HG03378 (cell line): Measurements from ENCODE around the gene GNA12.

ENCODE experiments used
- ATAC-seq: cut with Tn5 transposase; IDR thresholded peaks from one replicate; pipeline ENCODE4 v1.9.1; 2021; ENCODE audit warnings: mild to moderate bottlenecking, moderate library complexity; ENCODE audit not compliant: unreplicated experiment

The GNA12 gene

DNA sequence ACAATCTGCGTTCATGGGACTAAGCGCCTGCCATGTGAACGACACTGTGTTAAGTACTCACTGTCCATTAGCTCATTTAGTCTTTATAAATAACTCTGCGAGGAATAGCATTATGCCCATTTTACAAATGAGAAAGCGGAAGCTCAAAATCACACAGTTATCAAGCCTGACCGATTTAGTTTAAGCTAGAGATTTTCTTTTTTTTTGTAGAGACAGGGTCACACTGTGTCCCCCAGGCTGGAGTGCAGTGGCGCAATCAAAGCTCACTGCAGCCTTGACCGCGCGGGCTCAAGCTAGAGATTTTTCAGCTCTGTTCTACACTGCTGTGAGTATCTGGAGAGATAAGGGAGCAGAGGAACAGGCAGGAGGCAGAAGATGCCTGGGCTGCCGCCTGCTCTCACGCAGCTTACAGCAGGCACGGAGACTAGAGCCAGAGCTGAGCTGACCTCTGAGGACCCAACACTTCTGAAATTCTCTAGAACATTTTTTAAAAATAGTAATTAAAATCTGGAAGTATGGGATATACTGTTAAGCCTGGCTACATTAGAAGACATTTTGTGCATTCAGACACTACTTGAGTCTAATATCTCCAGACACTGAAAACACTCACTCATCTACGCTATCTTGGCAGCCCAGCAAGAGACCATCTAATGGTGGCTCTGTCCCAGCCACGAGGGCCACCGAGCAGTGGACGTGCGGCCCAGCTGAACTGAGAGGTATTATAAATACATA, 38.7 kb downstream of the GNA12 start:
- no peak for ATAC-seq

DNA sequence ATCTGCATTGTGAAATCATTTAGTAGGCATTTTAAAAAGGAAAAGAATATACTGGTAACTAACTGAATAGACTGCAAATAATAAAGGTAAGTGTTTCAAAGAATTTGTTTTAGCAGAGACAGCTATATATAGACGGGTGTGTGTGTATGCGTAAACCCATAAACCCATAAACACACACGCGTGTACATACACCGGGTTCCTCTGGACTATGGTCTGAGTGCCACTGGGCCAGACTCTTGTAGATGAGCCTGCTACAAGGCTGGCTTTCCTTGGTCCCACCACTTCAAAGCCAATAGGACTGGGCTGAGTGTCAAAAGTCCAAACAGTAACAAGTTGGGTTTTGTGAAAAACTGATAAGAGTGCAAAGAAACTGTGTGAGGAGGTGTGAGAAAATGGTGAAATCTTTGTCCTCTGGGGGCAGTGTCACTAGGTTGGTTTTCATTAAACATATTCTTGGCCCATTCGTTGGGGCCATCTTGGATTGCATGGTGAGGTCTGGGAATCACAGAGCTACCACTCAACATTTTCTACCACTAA, 39.8 kb downstream of the GNA12 start:
- ATAC-seq = no peak

- ATAC-seq = no peak
Observed at GRCh38 chr7:2803755-2804154, 40.4 kb downstream of the GNA12 start.

GRCh38 chr7:2803342-2803692, 40.8 kb downstream of the GNA12 start:
- no peak for ATAC-seq

DNA sequence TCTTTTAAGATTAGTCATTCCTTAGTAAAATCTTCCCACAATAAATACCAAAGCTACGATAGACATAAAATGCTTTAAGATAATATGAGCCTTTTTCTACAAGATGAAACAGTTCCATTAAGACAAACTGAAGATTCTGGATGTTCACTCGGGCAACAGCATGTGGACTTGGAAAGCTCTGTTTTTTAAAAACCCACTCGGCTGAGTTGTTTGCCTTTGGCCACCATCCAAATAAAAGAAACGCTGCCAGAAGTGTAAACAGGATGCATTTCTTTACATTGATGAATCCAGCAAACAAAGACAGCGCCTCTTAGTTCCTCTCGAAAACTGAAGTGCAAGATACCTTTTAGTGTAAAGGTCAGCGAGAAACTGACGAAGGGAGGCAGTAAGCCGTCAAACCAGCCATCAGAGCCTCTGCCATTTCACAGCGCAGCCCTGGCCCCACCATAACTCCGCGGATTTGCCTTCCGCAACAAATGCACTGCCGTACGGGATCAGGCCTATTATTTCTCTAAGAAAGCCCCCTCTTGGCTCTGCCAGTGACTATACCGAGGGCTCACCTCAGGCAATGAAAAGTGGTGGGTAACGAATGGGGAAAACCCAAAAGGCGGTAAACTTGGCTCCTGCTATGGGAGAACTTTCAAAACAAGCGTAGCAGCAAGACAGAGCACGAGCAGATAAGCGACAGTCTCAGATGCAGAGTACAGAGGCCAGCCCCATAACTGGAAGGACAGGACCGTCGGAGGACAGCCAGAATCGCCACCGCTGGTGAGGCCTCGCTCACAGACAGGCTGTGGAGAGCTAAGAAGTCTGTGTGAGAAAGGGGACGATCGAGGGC, 41.4 kb downstream of the GNA12 start:
- ATAC-seq = no peak

DNA sequence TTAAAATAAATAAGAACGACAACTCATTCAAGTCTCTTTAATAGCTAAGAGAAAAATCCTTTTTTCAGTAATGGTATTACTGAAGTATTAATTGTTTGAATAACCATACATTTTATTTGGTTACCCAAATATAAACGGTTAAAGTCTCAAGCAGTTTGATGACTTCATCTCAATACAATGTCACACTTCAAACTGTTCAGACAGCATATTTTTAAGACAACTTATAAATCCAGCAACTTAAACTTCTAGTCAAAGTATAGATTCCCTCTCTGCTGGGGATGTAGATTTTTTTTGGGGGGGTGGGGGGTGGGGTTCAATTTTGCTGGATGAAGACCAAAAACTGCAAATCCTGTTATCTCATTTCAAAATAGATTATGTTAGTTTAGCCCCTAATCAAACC, 42.0 kb downstream of the GNA12 start:
- no peak for ATAC-seq

GRCh38 chr7:2800931-2801688, 43.0 kb downstream of the GNA12 start:
- ATAC-seq = no peak

GRCh38 chr7:2800220-2800930, 43.7 kb downstream of the GNA12 start:
- ATAC-seq = no peak

DNA sequence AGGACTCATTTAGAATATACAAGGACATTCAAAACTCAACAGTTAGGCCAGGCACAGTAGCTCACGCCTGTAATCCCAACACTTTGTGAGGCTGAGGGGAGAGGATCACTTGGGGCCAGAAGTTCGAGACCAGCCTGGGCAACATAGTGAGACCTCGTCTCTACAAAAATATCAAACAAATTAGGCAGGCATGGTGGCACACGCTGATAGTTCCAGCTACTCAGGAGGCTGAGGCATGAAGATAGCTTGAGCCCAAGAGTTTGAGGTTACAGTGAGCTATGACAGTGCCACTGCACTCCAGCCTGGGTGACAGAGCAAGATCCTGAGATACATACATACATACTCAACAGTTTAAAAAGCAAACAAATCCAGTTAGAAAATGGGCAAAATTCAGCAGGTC, 44.9 kb downstream of the GNA12 start:
- ATAC-seq = no peak

DNA sequence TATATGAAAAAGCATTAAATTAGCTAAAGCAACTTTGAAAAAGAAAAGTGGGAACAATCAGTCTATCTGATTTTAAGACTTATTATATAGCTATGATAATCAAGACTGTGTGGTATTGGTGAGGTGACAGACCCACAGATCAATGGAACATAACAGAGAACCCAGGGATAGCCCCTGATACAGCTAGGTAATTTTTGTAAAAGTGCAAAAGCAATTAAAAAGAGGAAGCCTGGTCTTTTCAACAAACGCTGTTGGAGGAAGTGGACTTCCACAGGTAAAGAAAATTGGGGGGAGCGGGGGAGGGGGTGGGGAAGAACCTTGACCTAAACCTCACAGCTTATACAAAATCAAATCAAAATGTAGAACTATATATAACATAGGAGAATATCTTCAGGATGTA, 45.4 kb downstream of the GNA12 start:
- no peak for ATAC-seq

DNA sequence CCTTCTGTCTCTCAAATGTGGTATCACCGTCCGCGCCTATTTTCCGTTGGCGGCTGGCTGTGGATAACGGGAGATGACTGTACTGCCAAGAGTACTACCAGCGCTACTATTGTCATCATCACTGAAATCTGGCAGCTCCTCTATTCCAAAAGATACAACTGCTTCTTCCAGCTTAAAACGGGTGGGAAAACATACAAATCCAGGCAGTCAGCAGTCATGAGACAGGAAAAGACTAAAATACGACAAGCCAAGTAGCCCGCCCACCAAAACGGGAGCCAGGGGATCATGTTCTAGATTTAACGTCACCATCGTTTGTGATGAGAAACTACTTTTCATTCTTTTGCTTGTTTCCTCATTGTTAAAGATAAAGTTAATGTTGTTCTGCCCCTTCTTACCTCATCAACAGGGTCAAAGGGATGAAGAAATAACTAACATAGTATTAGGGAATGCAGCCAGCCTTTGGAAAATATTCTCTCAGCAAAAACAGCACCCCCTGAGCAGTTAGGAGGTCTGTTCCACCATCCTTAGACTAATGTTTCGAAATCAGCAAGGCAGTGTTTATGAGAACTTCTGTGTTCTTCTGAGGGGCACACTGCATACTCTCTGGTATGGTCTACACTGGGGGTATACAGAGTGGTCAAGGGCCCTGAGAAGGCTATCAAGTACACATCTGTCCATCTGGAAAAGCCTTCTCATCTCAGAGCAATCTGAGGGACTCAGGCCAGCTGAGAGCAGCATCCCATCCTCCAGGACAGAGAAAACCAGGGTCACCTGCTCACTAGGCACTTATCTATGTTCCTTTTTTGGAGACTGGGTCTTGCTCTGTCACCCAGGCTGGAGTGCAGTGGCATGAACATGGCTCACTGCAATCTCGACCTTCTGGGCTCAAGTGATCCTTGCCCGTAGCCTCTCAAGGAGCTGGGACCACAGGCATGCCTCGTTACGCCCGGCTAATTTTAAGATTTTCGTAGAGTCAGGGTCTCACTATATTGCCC, 47.5 kb downstream of the GNA12 start:
- ATAC-seq = no peak

- no peak for ATAC-seq
Observed at GRCh38 chr7:2795906-2796305, 48.2 kb downstream of the GNA12 start.

DNA sequence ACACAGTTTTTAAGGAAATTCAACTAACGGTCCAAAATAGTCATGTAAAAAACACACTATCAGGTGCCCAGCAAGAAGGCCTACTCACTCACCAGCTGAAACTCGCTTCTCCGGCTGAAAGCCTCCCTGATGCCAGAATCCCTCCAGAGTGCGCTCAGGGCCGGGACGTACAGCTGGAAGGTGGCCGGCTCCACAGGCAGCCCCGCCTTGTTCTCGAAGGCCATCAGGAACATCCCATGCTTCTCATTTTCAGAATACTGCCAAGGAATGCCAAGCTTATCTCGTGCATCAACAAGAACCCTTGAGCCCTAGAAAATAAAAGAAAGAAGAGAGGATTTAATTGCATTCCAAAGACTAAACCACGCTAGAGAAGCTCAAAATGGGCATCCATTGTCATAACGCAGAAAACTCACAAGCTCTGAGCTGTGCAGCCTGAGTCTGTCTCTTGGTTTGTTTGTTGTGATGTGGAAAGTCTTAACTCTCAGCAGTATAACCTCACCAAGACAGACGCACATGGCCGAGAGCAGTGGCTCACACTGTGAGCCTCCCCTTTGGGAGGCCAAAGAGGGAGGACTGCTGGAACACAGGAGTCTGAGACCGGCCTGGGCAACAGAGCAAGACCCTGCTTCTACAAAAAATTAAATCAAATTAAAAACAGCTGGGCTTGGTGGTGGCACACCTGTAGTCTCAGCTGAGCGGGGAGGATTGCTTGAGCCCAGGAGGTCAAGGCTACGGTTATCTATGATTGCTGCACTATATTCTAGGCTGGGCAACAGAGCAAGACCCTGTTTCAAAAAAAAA, 49.1 kb downstream of the GNA12 start:
- no peak for ATAC-seq

DNA sequence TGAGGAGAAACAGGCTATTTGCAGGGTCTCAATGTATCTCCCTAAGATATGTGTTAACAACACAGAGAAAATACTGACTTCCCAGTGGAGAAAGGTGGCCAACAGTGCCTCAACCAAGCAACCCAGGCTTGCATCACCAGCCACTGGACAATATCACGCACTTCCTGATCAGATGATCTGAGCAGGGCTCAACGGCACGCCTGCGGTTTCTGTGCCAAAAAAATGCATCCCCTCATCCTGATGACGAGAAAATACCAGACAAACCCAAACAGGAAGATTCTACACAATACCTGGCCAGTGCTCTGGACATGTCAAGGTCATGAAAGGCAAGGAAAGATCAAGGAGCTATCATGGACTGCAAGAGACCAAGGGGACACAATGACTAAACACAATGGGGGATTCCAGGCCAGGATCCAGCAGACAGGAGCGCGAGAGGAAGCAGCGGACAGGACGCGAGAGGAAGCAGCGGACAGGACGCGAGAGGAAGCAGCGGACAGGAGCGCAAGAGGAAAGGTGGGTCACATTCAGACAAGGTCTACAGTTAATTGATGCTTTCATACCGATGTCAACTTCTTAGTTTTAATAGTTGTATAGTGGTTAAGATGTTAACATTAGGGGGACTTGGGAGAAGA, 51.1 kb downstream of the GNA12 start:
- ATAC-seq = no peak

- ATAC-seq = no peak
Observed at GRCh38 chr7:2792235-2792634, 51.9 kb downstream of the GNA12 start.

DNA sequence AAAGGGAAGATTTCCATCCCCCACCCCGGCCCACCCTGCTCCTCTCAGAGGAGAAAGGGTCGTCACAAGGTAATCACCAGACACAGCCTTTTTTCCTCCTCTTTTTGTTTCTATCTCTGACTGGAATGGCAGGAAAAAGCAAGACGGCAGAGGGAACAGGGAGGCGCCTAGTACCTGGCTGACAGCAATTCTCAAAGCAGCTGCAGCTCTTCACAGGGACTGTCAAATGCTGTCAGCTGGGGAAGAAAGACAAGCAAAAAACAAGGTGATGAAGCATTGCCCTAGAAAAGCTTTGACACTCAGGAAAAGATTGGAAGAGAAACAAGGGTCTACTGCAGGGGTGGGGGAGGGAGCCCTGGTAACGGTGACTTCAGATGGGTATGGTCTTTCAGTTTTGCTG, 52.7 kb downstream of the GNA12 start:
- ATAC-seq = no peak

GRCh38 chr7:2787251-2787951, 56.7 kb downstream of the GNA12 start:
- ATAC-seq = no peak

GRCh38 chr7:2786607-2787116, 57.4 kb downstream of the GNA12 start:
- ATAC-seq = no peak
